HepG2 (cell line): ENCODE measurements around the gene HSPA4L. TPM values are rescaled to one million over a fixed set of nuclear protein-coding genes. Genes with fewer than 3 reads are reported as not detected.

Experiments used
- ATAC-seq: fragments of 200-7000 bp; cut with Tn5 transposase; 3 replicates; pipeline ENCODE4 v1.9.1; 2020; ENCODE audit warnings: mild to moderate bottlenecking, moderate library complexity
- BruUV-seq: library from RNA; stranded (reverse); fragments of 400-500 nt; replicated peaks from 2 replicates; lab custom pipeline; 2021; lab: Mats Ljungman, UMichigan
- CTCF ChIA-PET: fragments of 300-600 bp; formaldehyde crosslinking; extraction: SDS; loops from one replicate; lab custom pipeline; 2021; ENCODE audit warnings: low total read pairs, inconsistent platforms, low intra/inter-chr PET ratio; lab: Yijun Ruan, JAX
- POLR2A ChIA-PET: fragments of 350-600 bp; sonication (Branson Sonifier 250); formaldehyde crosslinking; loops from one replicate; lab custom pipeline; 2020; ENCODE audit warnings: antibody characterized with exemption, inconsistent platforms; lab: Yijun Ruan, JAX
- DNase-seq: peaks from one replicate; pipeline ENCODE4 v3.0.0-alpha.2; 2015; ENCODE audit warnings: low spot score
- FAIRE-seq: peaks from 3 replicates; lab custom pipeline; 2011; peaks lifted over from hg19 to GRCh38; lab: Jason Lieb, UNC
- H2AFZ ChIP-seq: one replicate; pipeline ENCODE4 v1.6.1; 2011; ENCODE audit warnings: low read length, inconsistent platforms
- H3K27ac ChIP-seq: fragments of 300-600 bp; 3 replicates; pipeline ENCODE4 v1.8.0; 2011; ENCODE audit warnings: mixed run types, mild to moderate bottlenecking, mixed read lengths, low read length, inconsistent platforms; ENCODE audit not compliant: insufficient read depth; ENCODE audit errors: extremely low read length
- H3K27me3 ChIP-seq, 2 experiments: fragments of 200-600 bp in 1 of 2; 2 replicates in 1 of 2; 3 replicates in 1 of 2; pipeline versions ENCODE4 v1.6.0 to v1.8.0; 2011; ENCODE audit warnings: low read length in 2 of 2, mild to moderate bottlenecking in 2 of 2, moderate library complexity in 2 of 2, inconsistent platforms in 1 of 2; ENCODE audit not compliant: insufficient read depth in 2 of 2, control insufficient read depth in 1 of 2
- H3K36me3 ChIP-seq, 2 experiments: fragments of 200-600 bp in 1 of 2; replicated peaks in 1 of 2; 2 replicates in 1 of 2; 3 replicates in 1 of 2; pipeline versions ENCODE4 v1.5.1 to v1.8.0; 2011; ENCODE audit warnings: low read length in 2 of 2, inconsistent platforms in 1 of 2; ENCODE audit not compliant: insufficient read depth in 2 of 2, control insufficient read depth in 1 of 2
- H3K4me1 ChIP-seq: 2 replicates; pipeline ENCODE4 v1.5.1; 2012; ENCODE audit warnings: low read length, inconsistent platforms; ENCODE audit not compliant: insufficient read depth
- H3K4me2 ChIP-seq: 2 replicates; pipeline ENCODE4 v1.6.0; 2011; ENCODE audit warnings: low read depth, low read length, inconsistent platforms
- H3K4me3 ChIP-seq, 3 experiments: fragments of 200-600 bp in 1 of 3; sonication (generic), shearing (Covaris generic) in 1 of 3; replicated peaks in 1 of 3; 2 replicates each; pipeline ENCODE4 v1.5.1; 2011 to 2016; ENCODE audit warnings: low read length in 3 of 3, inconsistent platforms in 2 of 3, low read depth in 2 of 3, mild to moderate bottlenecking in 2 of 3, control low read depth in 1 of 3, mixed read lengths in 1 of 3; ENCODE audit not compliant: insufficient read depth in 1 of 3
- H3K79me2 ChIP-seq: one replicate; pipeline ENCODE4 v1.6.1; 2011; ENCODE audit warnings: low read length, inconsistent platforms; ENCODE audit not compliant: insufficient read depth
- H3K9ac ChIP-seq: 2 replicates; pipeline ENCODE4 v1.6.0; 2011; ENCODE audit warnings: mild to moderate bottlenecking, low read depth, low read length, inconsistent platforms; ENCODE audit not compliant: insufficient read depth
- H3K9me3 ChIP-seq: 2 replicates; pipeline ENCODE4 v1.5.1; 2012; ENCODE audit warnings: mild to moderate bottlenecking, low read length
- H4K20me1 ChIP-seq: 2 replicates; pipeline ENCODE4 v1.6.0; 2011; ENCODE audit warnings: inconsistent platforms, mild to moderate bottlenecking, low read length, moderate library complexity; ENCODE audit not compliant: insufficient read depth
- ATM ChIP-seq: fragments of 450-650 bp; IDR thresholded peaks from 2 replicates; pipeline ENCODE4 v1.7.1; 2017; ENCODE audit warnings: mild to moderate bottlenecking, borderline replicate concordance
- MXD4 ChIP-seq: IDR thresholded peaks from 2 replicates; pipeline ENCODE4 v1.6.1; 2016; ENCODE audit warnings: mild to moderate bottlenecking, missing biosample characterization, missing genetic modification reagents
- NR2C2 ChIP-seq: sonication (generic); formaldehyde crosslinking; IDR thresholded peaks from 2 replicates; pipeline ENCODE4 v1.4.0; 2020; ENCODE audit warnings: missing genetic modification reagents, mild to moderate bottlenecking, moderate library complexity, borderline replicate concordance
- NR2F1 ChIP-seq, 2 experiments: fragments of 450-650 bp in 1 of 2; formaldehyde crosslinking in 1 of 2; IDR thresholded peaks; 2 replicates each; pipeline versions ENCODE4 v1.5.0 to v1.6.1; 2016 to 2020; ENCODE audit warnings: mild to moderate bottlenecking in 1 of 2, missing compliant biosample characterization in 1 of 2, missing genetic modification reagents in 1 of 2, moderate library complexity in 1 of 2
- RARG ChIP-seq: sonication (generic); formaldehyde crosslinking; IDR thresholded peaks from 2 replicates; pipeline ENCODE4 v1.4.0; 2020; ENCODE audit warnings: low read depth, mild to moderate bottlenecking, missing genetic modification reagents
- SAP130 ChIP-seq: IDR thresholded peaks from 2 replicates; pipeline ENCODE4 v1.6.1; 2016; ENCODE audit warnings: low read depth
- SETDB1 ChIP-seq: sonication (generic); formaldehyde crosslinking; IDR thresholded peaks from 2 replicates; pipeline ENCODE4 v1.5.1; 2020; ENCODE audit warnings: missing genetic modification reagents, mild to moderate bottlenecking, borderline replicate concordance
- SMARCE1 ChIP-seq: fragments of 450-650 bp; IDR thresholded peaks from 2 replicates; pipeline ENCODE4 v1.6.1; 2017; ENCODE audit warnings: borderline replicate concordance
- STAT5B ChIP-seq: sonication (generic); formaldehyde crosslinking; IDR thresholded peaks from 2 replicates; pipeline ENCODE4 v1.4.0; 2020; ENCODE audit warnings: missing genetic modification reagents
- ZC3H13 ChIP-seq: sonication (generic); formaldehyde crosslinking; IDR thresholded peaks from 2 replicates; pipeline ENCODE4 v1.8.1; 2023; ENCODE audit warnings: mild to moderate bottlenecking, missing genetic modification reagents, moderate library complexity
- ZNF292 ChIP-seq: sonication (generic); formaldehyde crosslinking; IDR thresholded peaks from 2 replicates; pipeline ENCODE4 v1.8.1; 2022; ENCODE audit warnings: mild to moderate bottlenecking, low read depth, missing genetic modification reagents, borderline replicate concordance
- ZNF547 ChIP-seq: sonication (generic); formaldehyde crosslinking; IDR thresholded peaks from 2 replicates; pipeline ENCODE4 v1.5.1; 2020; ENCODE audit warnings: mild to moderate bottlenecking, missing genetic modification reagents
- ZNF616 ChIP-seq: sonication (generic); formaldehyde crosslinking; IDR thresholded peaks from 2 replicates; pipeline ENCODE4 v1.5.0; 2020; ENCODE audit warnings: low read depth, mild to moderate bottlenecking, missing genetic modification reagents
- ZNF703 ChIP-seq: sonication (generic); formaldehyde crosslinking; IDR thresholded peaks from 2 replicates; pipeline ENCODE4 v1.5.1; 2020; ENCODE audit warnings: missing genetic modification reagents, mild to moderate bottlenecking, moderate library complexity, borderline replicate concordance
- ZNF75D ChIP-seq: sonication (generic); formaldehyde crosslinking; IDR thresholded peaks from 2 replicates; pipeline ENCODE4 v1.8.1; 2023; ENCODE audit warnings: missing genetic modification reagents, mild to moderate bottlenecking, borderline replicate concordance
- in situ Hi-C: cut with HindIII; loops from 2 replicates; pipeline ENCODE4 v1.10.0; 2017; ENCODE audit warnings: low pct_unique_long_range_greater_than_20kb; ENCODE audit not compliant: extremely low pct_ligation_motif_present
- intact Hi-C: fragments of 100-400 bp; cut with micrococcal nuclease; formaldehyde crosslinking; loops from one replicate; pipeline ENCODE4 v1.10.0; 2022; ENCODE audit not compliant: unreplicated experiment
- polyA plus RNA-seq, 8 experiments: library from polyadenylated mRNA; depleted of rRNA in 3 of 8; stranded (reverse) in 7 of 8; unstranded in 1 of 8; fragments of >200 nt; fragmentation: Illumina TruSeq in 4 of 8; extraction: Trizol in 4 of 8; gene quantifications; 2 replicates each; pipeline versions ENCODE4 v1.2.1 to v1.2.3, GENCODE V29; 2011 to 2016; ENCODE audit warnings: low read depth in 4 of 8, missing spikeins in 1 of 8, mixed read lengths in 1 of 8; ENCODE audit not compliant: insufficient read depth in 1 of 8
- total RNA-seq, 5 experiments: library from RNA; depleted of rRNA; stranded (reverse); fragments of >200 nt; fragmentation: Illumina TruSeq; extraction: Trizol; gene quantifications; 2 replicates each; pipeline ENCODE4 v1.2.3, GENCODE V29; 2016; ENCODE audit warnings: low read depth in 1 of 5
- TF ChIP-seq, protein P1 (sequence below): sonication (generic); formaldehyde crosslinking; IDR thresholded peaks from 2 replicates; pipeline ENCODE4 v1.9.0; 2021; ENCODE audit warnings: mild to moderate bottlenecking, missing genetic modification reagents

HSPA4L gene
- total and polyA plus RNA-seq, 2 of the 13 experiments (the other 11 are each of a cell fraction or from before 2014, with no cell fraction given) = 3.7 to 31.5 TPM

GRCh38 chr4:127870688-127871087 lies 88.6 kb downstream of the HSPA4L start (continued):
- TF ChIP-seq, protein P1, sequence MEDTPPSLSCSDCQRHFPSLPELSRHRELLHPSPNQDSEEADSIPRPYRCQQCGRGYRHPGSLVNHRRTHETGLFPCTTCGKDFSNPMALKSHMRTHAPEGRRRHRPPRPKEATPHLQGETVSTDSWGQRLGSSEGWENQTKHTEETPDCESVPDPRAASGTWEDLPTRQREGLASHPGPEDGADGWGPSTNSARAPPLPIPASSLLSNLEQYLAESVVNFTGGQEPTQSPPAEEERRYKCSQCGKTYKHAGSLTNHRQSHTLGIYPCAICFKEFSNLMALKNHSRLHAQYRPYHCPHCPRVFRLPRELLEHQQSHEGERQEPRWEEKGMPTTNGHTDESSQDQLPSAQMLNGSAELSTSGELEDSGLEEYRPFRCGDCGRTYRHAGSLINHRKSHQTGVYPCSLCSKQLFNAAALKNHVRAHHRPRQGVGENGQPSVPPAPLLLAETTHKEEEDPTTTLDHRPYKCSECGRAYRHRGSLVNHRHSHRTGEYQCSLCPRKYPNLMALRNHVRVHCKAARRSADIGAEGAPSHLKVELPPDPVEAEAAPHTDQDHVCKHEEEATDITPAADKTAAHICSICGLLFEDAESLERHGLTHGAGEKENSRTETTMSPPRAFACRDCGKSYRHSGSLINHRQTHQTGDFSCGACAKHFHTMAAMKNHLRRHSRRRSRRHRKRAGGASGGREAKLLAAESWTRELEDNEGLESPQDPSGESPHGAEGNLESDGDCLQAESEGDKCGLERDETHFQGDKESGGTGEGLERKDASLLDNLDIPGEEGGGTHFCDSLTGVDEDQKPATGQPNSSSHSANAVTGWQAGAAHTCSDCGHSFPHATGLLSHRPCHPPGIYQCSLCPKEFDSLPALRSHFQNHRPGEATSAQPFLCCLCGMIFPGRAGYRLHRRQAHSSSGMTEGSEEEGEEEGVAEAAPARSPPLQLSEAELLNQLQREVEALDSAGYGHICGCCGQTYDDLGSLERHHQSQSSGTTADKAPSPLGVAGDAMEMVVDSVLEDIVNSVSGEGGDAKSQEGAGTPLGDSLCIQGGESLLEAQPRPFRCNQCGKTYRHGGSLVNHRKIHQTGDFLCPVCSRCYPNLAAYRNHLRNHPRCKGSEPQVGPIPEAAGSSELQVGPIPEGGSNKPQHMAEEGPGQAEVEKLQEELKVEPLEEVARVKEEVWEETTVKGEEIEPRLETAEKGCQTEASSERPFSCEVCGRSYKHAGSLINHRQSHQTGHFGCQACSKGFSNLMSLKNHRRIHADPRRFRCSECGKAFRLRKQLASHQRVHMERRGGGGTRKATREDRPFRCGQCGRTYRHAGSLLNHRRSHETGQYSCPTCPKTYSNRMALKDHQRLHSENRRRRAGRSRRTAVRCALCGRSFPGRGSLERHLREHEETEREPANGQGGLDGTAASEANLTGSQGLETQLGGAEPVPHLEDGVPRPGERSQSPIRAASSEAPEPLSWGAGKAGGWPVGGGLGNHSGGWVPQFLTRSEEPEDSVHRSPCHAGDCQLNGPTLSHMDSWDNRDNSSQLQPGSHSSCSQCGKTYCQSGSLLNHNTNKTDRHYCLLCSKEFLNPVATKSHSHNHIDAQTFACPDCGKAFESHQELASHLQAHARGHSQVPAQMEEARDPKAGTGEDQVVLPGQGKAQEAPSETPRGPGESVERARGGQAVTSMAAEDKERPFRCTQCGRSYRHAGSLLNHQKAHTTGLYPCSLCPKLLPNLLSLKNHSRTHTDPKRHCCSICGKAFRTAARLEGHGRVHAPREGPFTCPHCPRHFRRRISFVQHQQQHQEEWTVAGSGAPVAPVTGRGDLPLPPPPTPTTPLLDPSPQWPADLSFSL (CRISPR knock-in tag) = no peak

DNA sequence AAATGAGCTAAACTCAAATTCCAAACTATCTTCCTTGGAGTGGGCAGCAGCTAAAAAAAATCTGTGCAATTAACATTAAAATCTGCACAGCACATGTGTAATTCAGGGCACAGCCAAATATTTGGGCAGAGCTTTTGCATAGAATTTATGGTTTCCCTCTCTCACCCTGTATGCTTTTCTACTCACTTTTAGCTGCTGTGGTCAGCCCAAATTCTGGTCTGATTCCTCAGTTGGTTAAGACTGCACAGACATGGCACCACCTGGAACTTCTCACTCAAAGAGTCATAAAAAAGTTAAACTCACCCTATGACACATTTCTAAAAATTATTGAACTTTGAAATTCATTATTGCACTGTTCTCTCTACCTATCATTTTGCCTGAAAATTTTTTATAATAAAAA lies 93.7 kb downstream of the HSPA4L start:
- no TSS peak for BruUV-seq
- POLR2A ChIA-PET = no interaction called here
- intact Hi-C loops = no loop called here

More for the DNA sequence above, 93.7 kb downstream of the HSPA4L start:
- no peak for ATAC-seq
- in situ Hi-C loops = no loop called here
- Histone ChIP-seq H3K4me2 (no peak overlapping the region), H3K4me3 (no peak overlapping the region), H3K27me3 (no peaks in the 10 kb centered on the region), H3K79me2 (peaks cover 5% of the 10 kb centered on the region), H3K9me3 (no peaks in the 10 kb centered on the region), H3K9ac (no peak overlapping the region), H4K20me1 (no peaks in the 10 kb centered on the region), H2AFZ (no peak overlapping the region), H3K36me3 (no peaks in the 10 kb centered on the region), H3K27ac (no peak overlapping the region), H3K4me1 (0 out of 2 replicates have a peak, but pooled peaks cover 9% of the 10 kb centered on the region)
- CTCF ChIA-PET = no interaction called here
- FAIRE-seq = no peak
- no peak for DNase-seq
- TF ChIP-seq NR2C2 (CRISPR knock-in tag) (no peak), ZNF616 (CRISPR knock-in tag) (no peak), NR2F1 (CRISPR knock-in tag; IDR thresholded peaks at IDR 0.05) (no peak), ZNF547 (CRISPR knock-in tag) (no peak), SMARCE1 (no peak), ZNF292 (CRISPR knock-in tag) (no peak), STAT5B (CRISPR knock-in tag) (no peak), ATM (no peak), ZNF703 (CRISPR knock-in tag) (no peak), ZC3H13 (CRISPR knock-in tag) (no peak), SETDB1 (CRISPR knock-in tag) (no peak), SAP130 (CRISPR knock-in tag) (no peak), RARG (CRISPR knock-in tag) (no peak), MXD4 (CRISPR knock-in tag) (no peak), ZNF75D (CRISPR knock-in tag) (no peak)
